Gastroesophageal sphincter (tissue), 4 donors: ENCODE results near the gene SKP1. TPM values are rescaled to one million over a fixed set of nuclear protein-coding genes. Genes with fewer than 3 reads are reported as not detected.

ENCODE experiments used
- ATAC-seq: fragments of 150-250 bp; one replicate; pipeline ENCODE4 v1.9.1; 2016; ENCODE audit warnings: mild to moderate bottlenecking, moderate library complexity
- H3K27ac ChIP-seq, 4 donors: fragments of 200-600 bp; sonication (generic) in 3 of 4; 1 replicate in 3 of 4; 2 replicates in 1 of 4; pipeline ENCODE4 v1.5.1; 2016 to 2019
- H3K27me3 ChIP-seq: fragments of 200-600 bp; sonication (generic); one replicate; pipeline ENCODE4 v1.5.1; 2019
- H3K36me3 ChIP-seq, 2 donors: fragments of 200-600 bp; sonication (generic); one replicate each; pipeline ENCODE4 v1.5.1; 2019; ENCODE audit warnings: control low read depth in 1 of 2
- H3K4me1 ChIP-seq, 3 donors: fragments of 200-600 bp; sonication (generic); 1 replicate in 2 of 3; 2 replicates in 1 of 3; pipeline ENCODE4 v1.5.1; 2016 to 2019; ENCODE audit warnings: control low read depth in 2 of 3
- H3K4me3 ChIP-seq, 2 donors: fragments of 200-600 bp; sonication (generic); one replicate each; pipeline ENCODE4 v1.5.1; 2019; ENCODE audit warnings: mild to moderate bottlenecking in 1 of 2, moderate library complexity in 1 of 2
- H3K9me3 ChIP-seq, 3 donors: fragments of 200-600 bp; sonication (generic); one replicate each; pipeline ENCODE4 v1.5.1; 2017 to 2019; ENCODE audit warnings: control low read depth in 2 of 3
- EP300 ChIP-seq: sonication (generic); formaldehyde crosslinking; IDR thresholded peaks from one replicate; pipeline ENCODE4 v1.6.1; 2017; ENCODE audit warnings: antibody characterized with exemption, mild to moderate bottlenecking
- POLR2A ChIP-seq, 2 donors: fragments of 450-650 bp; IDR thresholded peaks; one replicate each; pipeline ENCODE4 v1.6.1; 2017; ENCODE audit warnings: antibody characterized with exemption in 2 of 2, mild to moderate bottlenecking in 2 of 2, moderate library complexity in 1 of 2
- POLR2AphosphoS5 ChIP-seq: sonication (generic); formaldehyde crosslinking; IDR thresholded peaks from one replicate; pipeline ENCODE4 v1.6.1; 2017; ENCODE audit warnings: antibody characterized with exemption
- WGBS, 2 donors: methylation state at CpG; one replicate each; pipeline ENCODE4 v1.1.5; 2018; ENCODE audit warnings: low coverage in 1 of 2; 5-methylcytosine and 5-hydroxymethylcytosine counted together
- total RNA-seq, 4 donors: library from RNA; depleted of rRNA; stranded (reverse); fragments of >200 nt; gene quantifications; one replicate each; pipeline ENCODE4 v1.1.0, GENCODE V29; 2016
- TF ChIP-seq, protein P1 (sequence below), 4 experiments: fragments of 200-600 bp in 2 of 4; fragments of 450-650 bp in 2 of 4; sonication (generic) in 1 of 4; IDR thresholded peaks; one replicate each; pipeline ENCODE4 v1.5.1; 2017 to 2019; ENCODE audit warnings: antibody characterized with exemption in 4 of 4, mild to moderate bottlenecking in 2 of 4, moderate library complexity in 2 of 4

SKP1 gene
- total RNA-seq, 4 donors from 2014 or later: 313 to 463 (median 399) TPM

DNA sequence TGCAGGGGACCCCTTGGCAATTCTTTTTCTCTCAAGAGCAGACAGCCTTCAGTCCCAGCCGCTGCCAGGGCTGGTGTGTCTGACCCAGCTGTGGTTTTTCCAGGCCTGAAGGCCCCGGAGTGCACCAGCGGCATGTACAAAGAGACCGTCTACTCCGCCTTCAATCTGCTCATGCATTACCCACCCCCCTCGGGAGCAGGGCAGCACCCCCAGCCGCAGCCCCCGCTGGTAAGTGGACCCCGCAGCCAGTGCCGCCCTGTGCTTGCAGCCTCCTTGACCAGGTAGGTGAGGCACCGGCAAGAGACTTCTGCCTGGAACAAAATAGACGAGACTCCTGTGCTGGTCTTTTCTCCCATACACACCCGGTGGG, 61.0 kb downstream of the SKP1 start:
- WGBS, 2 donors: 100% methylated on average over 1 of the region's 13 CpGs; no CpG with 5 or more reads in 1 of the 2 donors
- no peak for ATAC-seq
- TF ChIP-seq EP300 (no peak), POLR2AphosphoS5 (no peak), POLR2A (IDR thresholded peaks at IDR 0.05) (no peak)
- TF ChIP-seq, protein P1, sequence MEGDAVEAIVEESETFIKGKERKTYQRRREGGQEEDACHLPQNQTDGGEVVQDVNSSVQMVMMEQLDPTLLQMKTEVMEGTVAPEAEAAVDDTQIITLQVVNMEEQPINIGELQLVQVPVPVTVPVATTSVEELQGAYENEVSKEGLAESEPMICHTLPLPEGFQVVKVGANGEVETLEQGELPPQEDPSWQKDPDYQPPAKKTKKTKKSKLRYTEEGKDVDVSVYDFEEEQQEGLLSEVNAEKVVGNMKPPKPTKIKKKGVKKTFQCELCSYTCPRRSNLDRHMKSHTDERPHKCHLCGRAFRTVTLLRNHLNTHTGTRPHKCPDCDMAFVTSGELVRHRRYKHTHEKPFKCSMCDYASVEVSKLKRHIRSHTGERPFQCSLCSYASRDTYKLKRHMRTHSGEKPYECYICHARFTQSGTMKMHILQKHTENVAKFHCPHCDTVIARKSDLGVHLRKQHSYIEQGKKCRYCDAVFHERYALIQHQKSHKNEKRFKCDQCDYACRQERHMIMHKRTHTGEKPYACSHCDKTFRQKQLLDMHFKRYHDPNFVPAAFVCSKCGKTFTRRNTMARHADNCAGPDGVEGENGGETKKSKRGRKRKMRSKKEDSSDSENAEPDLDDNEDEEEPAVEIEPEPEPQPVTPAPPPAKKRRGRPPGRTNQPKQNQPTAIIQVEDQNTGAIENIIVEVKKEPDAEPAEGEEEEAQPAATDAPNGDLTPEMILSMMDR (IDR thresholded peaks at IDR 0.05): no peak
- Histone ChIP-seq H3K9me3 (no peaks in the 10 kb centered on the region), H3K27me3 (peaks cover 31% of the 10 kb centered on the region), H3K36me3 (no peaks in the 10 kb centered on the region), H3K27ac (no peak overlapping the region), H3K4me3 (peak overlapping the region in 1 of 2 donors; percentile 61), H3K4me1 (peaks cover 0 to 24% (median 9%) of the 10 kb centered on the region in 3 donors)

DNA sequence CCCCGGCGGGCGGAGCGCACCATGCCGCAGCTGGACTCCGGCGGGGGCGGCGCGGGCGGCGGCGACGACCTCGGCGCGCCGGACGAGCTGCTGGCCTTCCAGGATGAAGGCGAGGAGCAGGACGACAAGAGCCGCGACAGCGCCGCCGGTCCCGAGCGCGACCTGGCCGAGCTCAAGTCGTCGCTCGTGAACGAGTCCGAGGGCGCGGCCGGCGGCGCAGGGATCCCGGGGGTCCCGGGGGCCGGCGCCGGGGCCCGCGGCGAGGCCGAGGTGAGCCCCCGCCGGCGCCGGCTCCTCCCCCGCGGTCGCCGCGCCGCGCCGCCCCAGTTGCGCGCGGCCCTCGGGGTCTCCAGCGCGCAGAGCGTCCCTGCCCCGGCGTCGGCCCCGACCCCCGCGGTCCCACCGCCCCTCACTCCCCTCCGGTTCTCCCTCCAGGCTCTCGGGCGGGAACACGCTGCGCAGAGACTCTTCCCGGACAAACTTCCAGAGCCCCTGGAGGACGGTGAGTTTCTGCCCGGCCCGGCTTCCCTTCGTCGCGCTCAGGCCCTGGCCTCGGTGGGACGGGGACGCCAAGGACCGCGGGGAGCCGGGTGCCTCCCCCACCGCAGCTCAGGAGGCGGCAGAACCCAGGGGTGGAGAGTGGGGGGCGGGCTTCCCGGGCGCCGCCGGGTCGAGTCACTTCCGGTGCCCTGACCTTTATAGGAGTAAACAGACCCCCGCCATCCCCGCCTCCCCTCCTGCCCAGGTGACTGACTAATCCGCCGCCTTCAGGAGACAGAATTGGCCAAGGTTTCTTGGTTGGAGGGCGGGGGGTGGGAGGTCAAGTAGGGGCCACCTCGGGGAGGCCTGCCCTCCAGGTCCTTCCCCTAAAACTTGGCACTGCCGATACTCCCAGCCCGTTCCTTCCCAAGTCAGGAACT, 61.6 kb downstream of the SKP1 start:
- peak overlapping the region; percentile 34 to 61 for H3K4me3 ChIP-seq
- TF ChIP-seq POLR2AphosphoS5: no peak
- TF ChIP-seq, protein P1 (IDR thresholded peaks at IDR 0.05): no peak
- no peak for TF ChIP-seq EP300
- TF ChIP-seq POLR2A (IDR thresholded peaks at IDR 0.05): no peak
- no peaks in the 10 kb centered on the region for H3K36me3 ChIP-seq
- peak overlapping the region in 2 of 4 donors; percentile 50 to 68 for H3K27ac ChIP-seq
- 26% methylated on average over 8 of the region's 110 CpGs; no CpG with 5 or more reads in 1 of the 2 donors for WGBS, 2 donors
- peaks cover 0 to 24% (median 9%) of the 10 kb centered on the region in 3 donors for H3K4me1 ChIP-seq
- H3K9me3 ChIP-seq: no peaks in the 10 kb centered on the region
- peaks cover 37% of the 10 kb centered on the region for H3K27me3 ChIP-seq
- no peak for ATAC-seq

DNA sequence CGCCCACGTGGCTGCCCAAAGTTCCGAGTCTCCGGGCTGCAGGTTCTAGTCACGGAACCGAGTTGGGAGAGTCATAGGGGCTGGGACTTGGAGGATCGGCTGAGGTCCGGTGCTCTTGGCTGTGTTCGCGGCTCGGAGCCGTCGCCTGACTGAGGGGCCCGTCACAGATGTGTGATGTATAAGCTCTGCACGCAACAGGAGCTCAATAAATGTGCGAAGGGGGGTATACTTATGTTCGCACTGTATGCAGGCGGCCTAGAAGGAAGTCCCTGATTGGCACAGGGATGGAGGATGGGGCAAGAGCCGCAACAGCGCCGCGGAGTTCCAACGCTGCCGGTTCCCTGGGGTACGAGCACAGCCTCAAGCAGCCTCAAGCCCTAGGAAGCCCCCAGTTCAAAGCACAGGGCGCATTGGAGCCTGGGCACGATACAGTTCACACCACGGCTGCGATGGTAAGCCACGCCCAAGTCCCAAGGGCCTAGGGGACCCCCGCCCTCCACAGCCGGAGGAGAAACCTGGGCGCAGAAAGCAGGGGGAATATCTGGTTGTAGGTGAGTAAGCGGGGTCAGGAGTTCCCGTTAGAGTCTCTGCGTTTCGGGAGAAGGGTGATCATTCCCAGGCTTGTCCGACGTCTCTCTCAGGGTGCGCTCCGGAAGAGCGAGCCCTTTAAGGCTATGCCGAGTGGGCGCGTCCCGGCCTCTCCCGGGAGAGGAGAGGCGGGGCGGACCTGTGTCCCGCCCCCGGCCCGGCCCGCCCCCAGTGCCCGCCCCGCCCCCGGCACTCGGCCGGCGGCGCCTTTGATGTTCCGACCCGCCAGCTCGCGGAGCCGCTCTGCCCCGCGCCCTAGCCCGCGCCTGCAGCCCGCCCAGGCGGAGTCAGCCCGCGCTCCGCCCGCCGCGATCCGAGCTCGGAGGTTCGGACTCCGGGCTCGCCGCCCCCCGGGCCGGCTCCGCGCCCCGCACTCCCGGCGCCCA, 62.6 kb downstream of the SKP1 start, which contains the start of gene TCF7:
TSS of gene TCF7 (plus strand) at position 780 of the 974 bp plus-strand sequence. CDS start 226 bp downstream, outside the sequence.
- 2 to 6% methylated on average over 14 to 18 of the region's 90 CpGs for WGBS, 2 donors
- Histone ChIP-seq H3K27ac (peak within 1 kb of the TSS in 2 of 4 donors; percentile 50 to 68), H3K4me3 (peak within 1 kb of the TSS; percentile 34 to 61), H3K36me3 (no peaks in the 10 kb centered on the region), H3K4me1 (peaks cover 0 to 24% (median 9%) of the 10 kb centered on the region in 3 donors), H3K27me3 (peaks cover 37% of the 10 kb centered on the region), H3K9me3 (no peaks in the 10 kb centered on the region)
- peak; percentile 93 for ATAC-seq
- TF ChIP-seq EP300: no peak
- no peak for TF ChIP-seq POLR2AphosphoS5
- TF ChIP-seq POLR2A (IDR thresholded peaks at IDR 0.05): no peak
- TF ChIP-seq, protein P1 (IDR thresholded peaks at IDR 0.05): no peak

DNA sequence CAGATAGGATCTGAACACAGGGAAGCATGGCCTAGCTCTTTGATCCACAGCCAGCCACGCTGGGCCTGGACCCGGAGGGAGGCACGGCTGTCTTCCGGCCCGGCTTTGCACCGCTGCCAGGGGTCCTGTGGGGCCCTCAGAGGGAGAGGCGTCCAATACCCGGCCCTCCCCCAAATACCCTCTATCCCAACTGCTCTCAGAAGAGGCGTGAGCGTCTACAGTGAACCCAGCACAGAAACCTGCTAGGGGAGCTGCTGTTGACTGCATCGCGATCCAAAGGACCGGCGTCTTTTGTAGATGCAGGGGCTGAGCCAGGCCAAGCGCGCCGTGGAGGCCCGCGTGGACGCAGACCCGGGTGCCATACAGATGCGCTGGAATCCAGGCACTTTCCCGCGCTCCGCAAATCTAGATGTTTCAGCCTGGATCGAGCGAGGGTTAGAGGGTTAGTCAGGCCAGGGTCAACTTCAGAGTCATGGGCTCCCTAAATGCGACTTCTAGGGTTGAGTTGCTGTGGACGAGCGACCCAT, 63.3 kb downstream of the SKP1 start:
- Histone ChIP-seq H3K9me3 (no peaks in the 10 kb centered on the region), H3K36me3 (no peaks in the 10 kb centered on the region), H3K4me3 (peak overlapping the region in 1 of 2 donors; percentile 61), H3K4me1 (peaks cover 0 to 24% (median 9%) of the 10 kb centered on the region in 3 donors), H3K27ac (no peak overlapping the region), H3K27me3 (peaks cover 45% of the 10 kb centered on the region)
- ATAC-seq: no peak
- 14 to 27% methylated on average over 3 to 7 of the region's 30 CpGs for WGBS, 2 donors
- no peak for TF ChIP-seq POLR2AphosphoS5
- no peak for TF ChIP-seq EP300
- TF ChIP-seq, protein P1 (IDR thresholded peaks at IDR 0.05): no peak
- TF ChIP-seq POLR2A (IDR thresholded peaks at IDR 0.05): no peak
